SK-N-MC (cell line): ENCODE measurements around the gene TRAF3.

ENCODE experiments used
- EZH2 ChIP-seq: fragments of 200-600 bp; sonication (generic); IDR thresholded peaks from one replicate; pipeline ENCODE4 v1.6.1; 2017; ENCODE audit warnings: antibody characterized with exemption
- FOXP2 ChIP-seq: optimal IDR thresholded peaks from 2 replicates; pipeline ENCODE3; 2011; ENCODE audit warnings: mild to moderate bottlenecking, moderate library complexity; ENCODE audit not compliant: insufficient read depth; ENCODE audit errors: extremely low read length, control extremely low read depth
- POLR2AphosphoS5 ChIP-seq: IDR thresholded peaks from 2 replicates; pipeline ENCODE4 v1.6.1; 2012; ENCODE audit warnings: mild to moderate bottlenecking, low read depth, low read length, borderline replicate concordance

DNA sequence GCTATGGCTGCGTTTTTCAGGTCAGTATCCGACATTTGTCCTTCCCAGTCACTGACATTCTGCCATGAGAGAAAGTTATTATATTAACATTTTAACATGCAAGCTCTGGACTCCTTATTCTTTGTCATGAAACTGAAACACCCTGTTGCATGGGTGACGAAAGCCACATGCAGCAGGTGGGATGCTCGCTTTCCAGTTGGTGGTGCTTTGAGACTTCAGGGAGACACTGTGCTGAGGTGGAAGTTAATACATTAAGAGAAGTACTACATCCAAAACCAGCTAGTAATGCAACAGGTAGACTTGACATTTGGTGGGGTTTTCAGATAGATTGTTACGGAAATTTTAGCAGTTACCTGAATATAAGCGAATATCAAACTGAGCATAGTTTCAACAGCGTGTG, 112.4 kb downstream of the TRAF3 start:
- TF ChIP-seq POLR2AphosphoS5 (no peak), EZH2 (no peak), FOXP2 (no peak)
